Fibroblast of pulmonary artery (primary cell): ENCODE data around the gene ZNF862.

Experiments
- DNase-seq: peaks from one replicate; pipeline ENCODE4 v3.0.0-alpha.2; 2010; ENCODE audit warnings: low read depth
- H3K4me3 ChIP-seq: replicated peaks from 2 replicates; pipeline ENCODE4 v1.5.1; 2011; ENCODE audit warnings: low read depth, mild to moderate bottlenecking, control low read depth, low read length, moderate library complexity
- TF ChIP-seq, protein P1 (sequence below): IDR thresholded peaks from 2 replicates; pipeline ENCODE4 v1.5.1; 2011; ENCODE audit warnings: mild to moderate bottlenecking, control low read depth, low read length, inconsistent platforms; ENCODE audit errors: missing control alignments

ZNF862 gene

DNA sequence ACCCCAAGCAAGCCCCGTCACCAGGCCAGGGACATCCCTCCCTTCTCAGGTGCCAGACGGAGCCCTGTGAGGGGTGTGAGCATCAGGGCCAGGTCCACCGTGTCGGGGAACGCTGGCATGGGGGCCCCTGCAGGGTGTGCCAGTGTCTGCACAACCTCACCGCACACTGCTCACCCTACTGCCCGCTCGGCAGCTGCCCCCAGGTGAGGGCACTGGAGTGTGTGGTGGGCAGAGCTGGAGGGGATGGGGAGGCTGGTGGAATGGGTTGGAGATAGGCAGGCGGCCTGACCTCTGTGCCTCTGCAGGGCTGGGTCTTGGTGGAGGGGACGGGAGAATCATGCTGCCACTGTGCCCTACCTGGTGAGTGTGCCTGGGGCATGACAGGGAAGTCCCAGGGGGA is 44.9 kb upstream of the ZNF862 start:
- TF ChIP-seq, protein P1, sequence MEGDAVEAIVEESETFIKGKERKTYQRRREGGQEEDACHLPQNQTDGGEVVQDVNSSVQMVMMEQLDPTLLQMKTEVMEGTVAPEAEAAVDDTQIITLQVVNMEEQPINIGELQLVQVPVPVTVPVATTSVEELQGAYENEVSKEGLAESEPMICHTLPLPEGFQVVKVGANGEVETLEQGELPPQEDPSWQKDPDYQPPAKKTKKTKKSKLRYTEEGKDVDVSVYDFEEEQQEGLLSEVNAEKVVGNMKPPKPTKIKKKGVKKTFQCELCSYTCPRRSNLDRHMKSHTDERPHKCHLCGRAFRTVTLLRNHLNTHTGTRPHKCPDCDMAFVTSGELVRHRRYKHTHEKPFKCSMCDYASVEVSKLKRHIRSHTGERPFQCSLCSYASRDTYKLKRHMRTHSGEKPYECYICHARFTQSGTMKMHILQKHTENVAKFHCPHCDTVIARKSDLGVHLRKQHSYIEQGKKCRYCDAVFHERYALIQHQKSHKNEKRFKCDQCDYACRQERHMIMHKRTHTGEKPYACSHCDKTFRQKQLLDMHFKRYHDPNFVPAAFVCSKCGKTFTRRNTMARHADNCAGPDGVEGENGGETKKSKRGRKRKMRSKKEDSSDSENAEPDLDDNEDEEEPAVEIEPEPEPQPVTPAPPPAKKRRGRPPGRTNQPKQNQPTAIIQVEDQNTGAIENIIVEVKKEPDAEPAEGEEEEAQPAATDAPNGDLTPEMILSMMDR: no peak
- no peak for DNase-seq

DNA sequence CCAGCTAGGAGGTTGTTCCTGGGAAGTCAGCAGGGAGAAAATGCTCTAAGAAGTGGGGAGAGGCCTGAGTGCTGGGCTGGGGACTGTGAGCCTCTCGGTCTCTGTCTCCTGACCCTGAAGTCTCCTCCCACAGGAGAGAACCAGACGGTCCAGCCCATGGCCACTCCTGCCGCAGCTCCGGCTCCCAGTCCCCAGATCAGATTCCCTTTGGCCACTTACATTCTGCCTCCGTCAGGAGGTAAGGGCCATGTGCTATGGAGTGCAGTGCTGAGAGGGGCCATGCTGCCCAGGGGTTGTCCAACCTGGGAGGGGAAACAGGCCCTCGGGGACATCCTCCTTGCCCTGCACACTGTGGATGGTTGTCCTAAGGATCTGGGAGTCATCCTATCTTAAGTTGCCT is 43.5 kb upstream of the ZNF862 start:
- H3K4me3 ChIP-seq: no peak overlapping the region
- TF ChIP-seq, protein P1: no peak
- DNase-seq: no peak

More for the DNA sequence above, 44.9 kb upstream of the ZNF862 start:
- H3K4me3 ChIP-seq: no peak overlapping the region

DNA sequence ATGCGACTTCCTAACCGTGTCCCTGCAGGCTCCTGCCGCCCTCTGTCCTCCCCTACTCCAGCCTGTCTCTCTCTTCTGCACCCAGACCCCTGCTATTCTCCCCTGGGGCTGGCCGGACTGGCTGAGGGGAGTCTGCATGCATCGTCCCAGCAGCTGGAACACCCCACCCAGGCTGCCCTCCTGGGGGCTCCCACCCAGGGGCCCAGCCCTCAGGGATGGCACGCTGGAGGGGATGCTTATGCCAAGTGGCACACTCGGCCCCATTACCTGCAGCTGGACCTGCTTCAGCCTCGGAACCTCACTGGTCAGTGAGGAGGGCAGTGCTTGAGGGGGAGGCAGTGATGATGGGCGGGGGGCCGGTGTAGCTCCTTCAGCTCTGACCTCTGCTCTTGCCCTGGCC is 43.0 kb upstream of the ZNF862 start:
- TF ChIP-seq, protein P1: no peak
- H3K4me3 ChIP-seq: no peak overlapping the region
- DNase-seq: no peak

DNA sequence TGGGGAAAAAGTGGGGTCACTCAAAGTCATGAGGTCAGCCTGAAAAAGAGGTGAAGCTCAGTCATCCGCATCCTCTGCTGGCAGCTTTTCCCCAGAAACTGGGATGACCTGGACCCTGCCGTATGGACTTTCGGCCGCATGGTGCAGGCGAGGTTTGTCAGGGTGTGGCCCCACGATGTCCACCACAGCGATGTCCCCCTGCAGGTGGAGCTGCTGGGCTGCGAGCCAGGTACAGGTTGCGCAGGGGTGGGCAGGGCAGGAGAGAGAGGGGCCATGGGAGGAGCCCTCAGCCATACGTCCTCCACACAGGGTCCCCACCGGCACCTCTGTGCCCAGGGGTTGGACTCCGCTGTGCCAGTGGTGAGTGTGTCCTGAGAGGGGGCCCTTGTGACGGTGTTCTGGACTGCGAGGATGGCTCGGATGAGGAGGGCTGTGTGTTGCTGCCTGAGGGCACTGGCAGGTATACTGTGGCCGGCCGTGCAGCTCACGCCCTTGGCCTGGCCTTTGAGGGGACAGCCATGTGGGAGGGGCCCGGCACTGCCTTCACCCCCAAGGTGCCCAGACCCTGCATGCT is 41.8 kb upstream of the ZNF862 start:
- no peak for DNase-seq
- H3K4me3 ChIP-seq: no peak overlapping the region
- TF ChIP-seq, protein P1: no peak

DNA sequence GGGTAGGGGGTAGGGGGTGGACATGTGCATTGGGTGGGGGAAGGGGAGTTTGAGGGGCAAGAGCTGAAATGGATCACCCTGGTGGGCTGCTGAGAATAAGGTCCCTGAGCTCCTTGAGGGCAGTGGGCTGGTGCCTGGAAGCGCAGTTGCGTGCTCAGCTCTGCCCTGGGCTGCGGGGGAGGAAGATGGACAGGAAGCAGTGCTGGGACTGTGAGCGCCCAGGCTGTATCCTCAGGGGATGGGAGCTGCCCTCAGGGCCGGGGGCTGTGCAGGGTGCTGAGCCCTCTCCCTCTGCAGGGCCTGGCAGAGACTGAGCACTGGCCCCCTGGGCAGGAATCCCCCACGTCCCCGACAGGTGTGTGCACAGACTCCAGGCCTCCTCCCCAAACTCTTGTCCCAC is 40.4 kb upstream of the ZNF862 start:
- TF ChIP-seq, protein P1: no peak
- no peak overlapping the region for H3K4me3 ChIP-seq
- no peak for DNase-seq

DNA sequence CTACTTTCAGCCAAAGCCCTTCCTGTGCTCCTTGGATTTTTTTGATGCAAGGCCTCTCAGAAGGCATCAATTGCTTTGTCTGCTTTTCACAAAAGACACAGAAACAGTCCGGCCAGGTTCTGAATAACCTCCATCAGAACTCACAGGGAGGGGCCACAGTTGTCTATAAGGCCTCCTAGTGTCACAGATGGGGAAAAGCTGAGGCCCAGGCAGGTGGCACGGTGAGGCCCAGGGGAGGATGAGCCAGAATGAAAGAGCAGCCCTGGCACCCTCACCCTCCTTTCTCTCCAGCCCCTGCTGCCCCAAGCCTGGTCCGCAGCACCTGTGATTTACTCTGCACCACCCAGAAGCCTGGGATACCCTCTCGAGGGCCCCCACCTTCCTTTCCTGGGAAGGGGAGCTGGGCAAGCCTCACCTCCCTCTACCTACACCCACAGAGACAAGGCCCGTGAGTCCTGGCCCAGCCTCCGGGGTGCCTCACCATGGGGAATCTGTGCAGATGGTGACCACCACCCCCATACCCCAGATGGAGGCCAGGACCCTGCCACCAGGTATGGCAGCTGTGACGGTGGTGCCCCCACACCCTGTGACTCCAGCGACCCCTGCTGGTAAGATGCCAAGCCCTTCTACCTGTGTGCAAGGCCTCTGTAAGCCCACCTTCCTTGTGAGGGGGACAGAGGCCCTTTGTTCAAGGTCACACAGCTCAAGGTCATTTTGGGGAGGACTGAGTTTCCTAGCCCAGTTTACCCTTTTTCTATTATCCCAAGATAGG is 38.6 kb upstream of the ZNF862 start:
- TF ChIP-seq, protein P1: peak; percentile 33
- DNase-seq: peak; percentile 12
- no peak overlapping the region for H3K4me3 ChIP-seq

DNA sequence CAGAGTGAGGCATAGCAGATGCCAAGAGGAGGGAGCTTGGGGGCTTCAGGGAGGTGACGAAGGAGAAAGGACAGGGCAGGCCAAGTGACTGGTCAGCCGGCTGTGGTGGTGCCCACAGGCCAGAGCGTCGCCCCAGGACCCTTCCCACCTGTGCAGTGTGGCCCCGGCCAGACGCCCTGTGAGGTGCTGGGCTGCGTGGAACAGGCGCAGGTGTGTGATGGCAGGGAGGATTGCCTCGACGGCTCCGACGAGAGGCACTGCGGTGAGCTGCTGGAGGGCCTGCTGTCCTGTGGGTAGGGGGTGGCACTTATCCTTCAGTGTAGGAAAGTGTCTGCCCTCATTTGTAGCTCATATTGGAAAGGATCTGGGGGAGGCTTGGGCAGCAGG is 38.0 kb upstream of the ZNF862 start:
- no peak overlapping the region for H3K4me3 ChIP-seq
- TF ChIP-seq, protein P1: no peak
- no peak for DNase-seq
